Measurements from ENCODE around the gene OR8B3. TPM values are rescaled to one million over a fixed set of nuclear protein-coding genes. Genes with fewer than 3 reads are reported as not detected.

The OR8B3 gene, protein sequence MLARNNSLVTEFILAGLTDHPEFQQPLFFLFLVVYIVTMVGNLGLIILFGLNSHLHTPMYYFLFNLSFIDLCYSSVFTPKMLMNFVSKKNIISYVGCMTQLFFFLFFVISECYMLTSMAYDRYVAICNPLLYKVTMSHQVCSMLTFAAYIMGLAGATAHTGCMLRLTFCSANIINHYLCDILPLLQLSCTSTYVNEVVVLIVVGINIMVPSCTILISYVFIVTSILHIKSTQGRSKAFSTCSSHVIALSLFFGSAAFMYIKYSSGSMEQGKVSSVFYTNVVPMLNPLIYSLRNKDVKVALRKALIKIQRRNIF
- total RNA-seq = not detected in 2 replicates

DNA sequence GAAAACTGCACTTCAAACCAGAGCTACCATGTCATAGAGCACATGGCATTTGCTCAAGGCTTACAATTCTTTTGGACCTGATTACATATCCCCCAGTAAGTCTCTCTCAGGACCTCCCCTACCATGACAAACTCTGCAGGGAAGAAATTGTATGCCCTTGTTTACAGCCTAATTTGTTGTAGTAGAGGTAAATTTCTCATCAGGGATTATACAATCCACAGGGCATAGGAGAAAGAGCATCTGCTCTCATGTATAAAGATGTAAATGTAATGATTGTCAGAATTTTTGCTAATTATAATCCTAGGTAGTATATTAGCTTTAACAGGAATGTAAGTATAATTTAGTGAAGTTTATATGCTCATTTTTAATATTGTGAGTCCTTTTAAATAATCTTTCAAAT, at the start of gene OR8B3:
Gene OR8B3, minus strand, starts transcription at position 101 of the 400 bp plus-strand sequence. CDS start 1,673 bp downstream, outside the sequence.

DNA sequence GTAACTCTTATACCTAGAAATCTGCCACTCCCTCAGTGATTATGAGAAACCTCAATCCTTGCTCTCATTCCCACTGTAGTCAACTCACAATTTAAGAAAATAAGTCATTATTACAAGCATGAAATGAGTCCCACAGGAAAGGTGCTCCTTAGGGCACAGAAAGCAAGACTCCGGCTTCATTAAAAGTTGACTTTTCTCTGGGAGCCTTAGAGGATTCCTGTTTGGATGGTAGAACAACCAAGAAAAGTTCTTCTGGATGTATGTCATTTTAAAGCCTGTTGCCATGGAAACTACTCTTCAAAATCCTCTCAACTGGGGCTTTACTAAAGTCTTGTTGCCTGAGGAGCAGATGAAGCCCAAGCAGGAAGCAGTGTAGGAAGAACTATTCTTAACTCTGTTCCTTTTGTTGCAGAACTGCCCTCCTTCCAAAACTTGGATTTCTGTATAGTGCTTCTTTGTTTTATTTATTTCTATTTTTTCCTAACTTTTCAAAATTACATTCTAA, 46.9 kb upstream of the OR8B3 start, which contains the start of gene OR8B8:
Gene OR8B8, minus strand, starts transcription at position 51 of the 505 bp plus-strand sequence. CDS start 4,611 bp downstream, outside the sequence.

DNA sequence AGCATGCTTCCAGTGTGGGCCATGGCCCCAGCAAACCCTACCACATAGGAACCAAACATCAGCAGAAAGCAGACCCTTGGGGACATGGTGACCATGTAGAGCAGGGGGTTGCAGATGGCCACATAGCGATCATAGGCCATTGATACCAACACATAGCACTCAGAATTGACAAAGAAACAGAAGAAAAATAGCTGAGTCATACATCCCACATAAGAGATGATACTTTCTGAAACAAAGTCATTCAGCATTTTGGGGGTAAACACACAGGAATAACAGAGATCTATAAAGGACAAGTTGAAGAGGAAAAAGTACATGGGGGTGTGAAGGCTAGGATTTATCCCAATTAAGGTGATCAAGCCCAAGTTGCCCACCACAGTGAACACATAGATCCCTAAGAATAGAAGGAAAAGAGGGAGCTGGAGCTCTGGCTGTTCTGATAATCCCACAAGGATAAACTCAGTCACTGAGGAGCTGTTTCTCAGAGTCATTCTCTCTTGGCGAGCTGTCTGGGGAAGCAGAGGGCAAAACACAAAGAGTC, 25.6 kb upstream of the OR8B3 start, which contains the start of gene OR8B4:
Gene OR8B4, minus strand, starts transcription at position 488 of the 538 bp plus-strand sequence. Its CDS starts 0 bp downstream, at position 488.

DNA sequence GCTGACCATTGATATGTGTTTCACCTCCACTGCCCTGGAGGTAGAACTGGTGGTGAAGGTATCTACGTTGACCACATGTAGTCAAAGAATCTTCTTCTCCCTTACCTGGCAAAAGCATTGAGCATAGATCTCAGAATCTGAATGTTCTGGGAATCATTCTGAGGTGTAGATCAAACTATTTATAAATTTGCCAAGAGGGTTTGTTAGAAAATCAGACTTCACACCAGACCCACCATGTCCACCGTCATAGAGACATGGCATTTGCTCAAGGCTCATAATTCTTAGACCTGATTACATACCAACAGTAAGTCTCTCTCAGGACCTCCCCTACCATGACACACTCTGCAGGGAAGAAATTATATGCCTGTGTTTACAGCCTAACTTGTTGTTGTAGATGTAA, 14.4 kb downstream of the OR8B3 start, which contains the start of gene OR8B2:
Gene OR8B2, minus strand, starts transcription at position 101 of the 400 bp plus-strand sequence. CDS start 1,156 bp downstream, outside the sequence.

Other genes starting within 250 kb of the OR8B3 start
- not detected in 2 replicates for gene OR10D3, start 215.7 kb downstream of the OR8B3 start, total RNA-seq
- not detected in 2 replicates for gene OR8G1, start 157.9 kb downstream of the OR8B3 start, total RNA-seq
- not detected in 2 replicates for gene OR8G5, start 142.6 kb downstream of the OR8B3 start, total RNA-seq
- under 0.01 TPM in 1 of 2 replicates, not detected in the other for gene OR8D1, start 85.1 kb downstream of the OR8B3 start, total RNA-seq
- gene OR8D2, start 78.8 kb downstream of the OR8B3 start, total RNA-seq = not detected in 2 replicates
- gene OR8B2, start 14.5 kb downstream of the OR8B3 start, total RNA-seq = not detected in 2 replicates
- not detected in 2 replicates for gene OR8B4, start 25.8 kb upstream of the OR8B3 start, total RNA-seq
- not detected in 2 replicates for gene OR8B8, start 46.7 kb upstream of the OR8B3 start, total RNA-seq
- not detected in 2 replicates for gene OR8B12, start 144.6 kb upstream of the OR8B3 start, total RNA-seq
- not detected in 2 replicates for gene OR8A1, start 171.0 kb upstream of the OR8B3 start, total RNA-seq
- not detected in 2 replicates for gene PANX3, start 212.4 kb upstream of the OR8B3 start, total RNA-seq
- gene TBRG1, start 223.8 kb upstream of the OR8B3 start, total RNA-seq = 22.2 and 32.4 TPM in 2 replicates